Subcutaneous adipose tissue (tissue), 4 donors: Measurements from ENCODE around the gene SETD5. TPM values are rescaled to one million over a fixed set of nuclear protein-coding genes. Genes with fewer than 3 reads are reported as not detected.

Experiments used
- CTCF ChIP-seq: fragments of 450-650 bp; IDR thresholded peaks from one replicate; pipeline ENCODE4 v1.5.1; 2016; ENCODE audit warnings: low read depth, mild to moderate bottlenecking, control low read depth, antibody characterized with exemption, moderate library complexity
- total RNA-seq, 4 donors: library from RNA; depleted of rRNA; stranded (reverse); fragments of >200 nt; gene quantifications; one replicate each; pipeline ENCODE4 v1.1.0, GENCODE V29; 2016

The SETD5 gene
- total RNA-seq, 4 donors from 2014 or later = 73.5 to 211 (median 91.7) TPM

- no peak for TF ChIP-seq CTCF
Observed at GRCh38 chr3:9388562-9389272, 8.7 kb upstream of the SETD5 start.

- TF ChIP-seq CTCF = no peak
Observed at GRCh38 chr3:9390265-9390888, 7.0 kb upstream of the SETD5 start.

- TF ChIP-seq CTCF = no peak
Observed at GRCh38 chr3:9392041-9392440, 5.4 kb upstream of the SETD5 start.

GRCh38 chr3:9395570-9396300, 1.7 kb upstream of the SETD5 start:
- TF ChIP-seq CTCF = no peak

- TF ChIP-seq CTCF = no peak
Observed at GRCh38 chr3:9396301-9396631, 1.1 kb upstream of the SETD5 start.

GRCh38 chr3:9396632-9397331, 633 bp upstream of the SETD5 start:
- TF ChIP-seq CTCF = no peak
